H9 (cell line): ENCODE measurements around the gene LRCH1. TPM values are rescaled to one million over a fixed set of nuclear protein-coding genes. Genes with fewer than 3 reads are reported as not detected.

ENCODE experiments used
- DNase-seq: peaks from one replicate; pipeline ENCODE4 v3.0.0-alpha.2; 2017
- H2AFZ ChIP-seq: one replicate; pipeline ENCODE4 v1.6.1; 2013; ENCODE audit warnings: mild to moderate bottlenecking, low read length, control low read depth, moderate library complexity
- H2AK5ac ChIP-seq: 2 replicates; pipeline ENCODE4 v1.6.1; 2013; ENCODE audit warnings: low read length, control low read depth, mixed read lengths; ENCODE audit not compliant: insufficient read length
- H2BK120ac ChIP-seq: one replicate; pipeline ENCODE4 v1.6.1; 2013; ENCODE audit warnings: low read depth, mild to moderate bottlenecking, low read length, control low read depth, inconsistent platforms; ENCODE audit not compliant: poor library complexity, severe bottlenecking
- H2BK12ac ChIP-seq: 2 replicates; pipeline ENCODE4 v1.6.1; 2013; ENCODE audit warnings: low read length, control low read depth, mixed read lengths, low read depth; ENCODE audit not compliant: insufficient read length
- H2BK15ac ChIP-seq: 2 replicates; pipeline ENCODE4 v1.6.1; 2013; ENCODE audit warnings: low read depth, low read length, control low read depth
- H2BK20ac ChIP-seq: one replicate; pipeline ENCODE4 v1.6.1; 2013; ENCODE audit warnings: low read depth, mild to moderate bottlenecking, low read length, control low read depth, inconsistent platforms; ENCODE audit not compliant: poor library complexity, severe bottlenecking
- H2BK5ac ChIP-seq: 2 replicates; pipeline ENCODE4 v1.6.1; 2013; ENCODE audit warnings: low read length, control low read depth, mixed read lengths; ENCODE audit not compliant: insufficient read length
- H3K14ac ChIP-seq: 2 replicates; pipeline ENCODE4 v1.6.1; 2013; ENCODE audit warnings: low read length, control low read depth; ENCODE audit not compliant: insufficient read depth
- H3K18ac ChIP-seq: 2 replicates; pipeline ENCODE4 v1.6.1; 2013; ENCODE audit warnings: low read depth, mild to moderate bottlenecking, mixed read lengths, low read length, control low read depth; ENCODE audit not compliant: insufficient read length
- H3K23ac ChIP-seq: 2 replicates; pipeline ENCODE4 v1.6.1; 2013; ENCODE audit warnings: low read length, control low read depth, mixed read lengths, low read depth; ENCODE audit not compliant: insufficient read length
- H3K23me2 ChIP-seq: 2 replicates; pipeline ENCODE4 v1.6.1; 2013; ENCODE audit warnings: low read depth, mild to moderate bottlenecking, mixed read lengths, low read length, control low read depth; ENCODE audit not compliant: insufficient read length, poor library complexity, severe bottlenecking
- H3K27ac ChIP-seq: 2 replicates; pipeline ENCODE4 v1.5.1; 2013; ENCODE audit warnings: low read length, control low read depth, mixed read lengths, low read depth; ENCODE audit not compliant: insufficient read length
- H3K27me3 ChIP-seq: 2 replicates; pipeline ENCODE4 v1.6.1; 2013; ENCODE audit warnings: low read length, control low read depth, inconsistent platforms; ENCODE audit not compliant: insufficient read depth
- H3K4ac ChIP-seq: 2 replicates; pipeline ENCODE4 v1.6.1; 2013; ENCODE audit warnings: low read depth, mild to moderate bottlenecking, control low read depth, inconsistent platforms, low read length, moderate library complexity
- H3K4me1 ChIP-seq: 2 replicates; pipeline ENCODE4 v1.6.1; 2013; ENCODE audit warnings: low read length, control low read depth, inconsistent platforms; ENCODE audit not compliant: insufficient read depth
- H3K4me2 ChIP-seq: 2 replicates; pipeline ENCODE4 v1.6.1; 2013; ENCODE audit warnings: low read length, control low read depth, mixed read lengths; ENCODE audit not compliant: insufficient read length, insufficient read depth
- H3K56ac ChIP-seq: 2 replicates; pipeline ENCODE4 v1.6.1; 2013; ENCODE audit warnings: low read depth, mild to moderate bottlenecking, mixed read lengths, low read length, control low read depth; ENCODE audit not compliant: insufficient read length
- H3K79me1 ChIP-seq: 2 replicates; pipeline ENCODE4 v1.6.1; 2013; ENCODE audit warnings: low read depth, mild to moderate bottlenecking, moderate library complexity, low read length, control low read depth, inconsistent platforms; ENCODE audit not compliant: insufficient read depth, poor library complexity, severe bottlenecking
- H3K79me2 ChIP-seq: 2 replicates; pipeline ENCODE4 v1.6.1; 2013; ENCODE audit warnings: low read length, control low read depth, inconsistent platforms; ENCODE audit not compliant: insufficient read depth
- H3K9ac ChIP-seq: 2 replicates; pipeline ENCODE4 v1.6.1; 2013; ENCODE audit warnings: low read length, control low read depth, mixed read lengths; ENCODE audit not compliant: insufficient read length; ENCODE audit errors: extremely low read depth
- H3K9me3 ChIP-seq: one replicate; pipeline ENCODE4 v1.6.1; 2013; ENCODE audit warnings: low read depth, low read length, inconsistent platforms; ENCODE audit not compliant: control insufficient read depth
- H3T11ph ChIP-seq: one replicate; pipeline ENCODE4 v1.6.1; 2013; ENCODE audit warnings: mild to moderate bottlenecking, low read length, control low read depth, inconsistent platforms
- H4K20me1 ChIP-seq: one replicate; pipeline ENCODE4 v1.6.1; 2013; ENCODE audit not compliant: control insufficient read depth, insufficient read length, insufficient read depth
- H4K5ac ChIP-seq: 2 replicates; pipeline ENCODE4 v1.6.1; 2013; ENCODE audit warnings: low read depth, mild to moderate bottlenecking, mixed read lengths, low read length, control low read depth; ENCODE audit not compliant: insufficient read length
- H4K8ac ChIP-seq: replicated peaks from 2 replicates; pipeline ENCODE4 v1.6.1; 2013; ENCODE audit warnings: low read length, control low read depth, mixed read lengths, low read depth; ENCODE audit not compliant: insufficient read length
- H4K91ac ChIP-seq: 2 replicates; pipeline ENCODE4 v1.6.1; 2013; ENCODE audit warnings: low read depth, mild to moderate bottlenecking, moderate library complexity, mixed read lengths, low read length, control low read depth; ENCODE audit not compliant: insufficient read length
- H3K27ac Mint-ChIP-seq, 3 experiments: 2 replicates in 2 of 3; 3 replicates in 1 of 3; pipeline ENCODE4 v1.8.0; 2020 to 2021; ENCODE audit warnings: mixed read lengths in 3 of 3, mild to moderate bottlenecking in 1 of 3, moderate library complexity in 1 of 3
- H3K27me3 Mint-ChIP-seq: 2 replicates; pipeline ENCODE4 v1.8.0; 2021; ENCODE audit warnings: low read depth, mild to moderate bottlenecking, moderate library complexity, mixed read lengths
- H3K36me3 Mint-ChIP-seq, 3 experiments: 2 replicates in 2 of 3; 3 replicates in 1 of 3; pipeline ENCODE4 v1.8.0; 2020 to 2021; ENCODE audit warnings: low read depth in 3 of 3, mixed read lengths in 3 of 3; ENCODE audit not compliant: insufficient read depth in 1 of 3
- H3K4me1 Mint-ChIP-seq, 2 experiments: 2 replicates each; pipeline ENCODE4 v1.8.0; 2020; ENCODE audit warnings: mixed read lengths in 2 of 2
- H3K4me3 Mint-ChIP-seq, 2 experiments: 2 replicates in 1 of 2; 3 replicates in 1 of 2; pipeline ENCODE4 v1.8.0; 2020 to 2021; ENCODE audit warnings: mild to moderate bottlenecking in 2 of 2, mixed read lengths in 2 of 2, moderate library complexity in 1 of 2
- H3K9me3 Mint-ChIP-seq, 2 experiments: 2 replicates in 1 of 2; 3 replicates in 1 of 2; pipeline ENCODE4 v1.8.0; 2020; ENCODE audit warnings: mild to moderate bottlenecking in 2 of 2, mixed read lengths in 2 of 2, moderate library complexity in 1 of 2
- WGBS: extraction: QIAGEN DNeasy Blood & Tissue Kit; methylation state at CpG from one replicate; pipeline ENCODE4 v1.1.7; 2013; ENCODE audit warnings: missing lambda C conversion rate, low lambda C conversion rate, mixed read lengths; ENCODE audit not compliant: insufficient read length; ENCODE audit errors: extremely low coverage; 5-methylcytosine and 5-hydroxymethylcytosine counted together
- total RNA-seq: library from RNA; stranded (reverse); gene quantifications from 2 replicates; pipeline ENCODE4 v1.2.1, GENCODE V29; 2021
- TF ChIP-seq, protein P1 (sequence below): fragments of 200-600 bp; sonication (generic); conservative IDR thresholded peaks from 3 replicates; pipeline ENCODE4 v1.8.0; 2021; ENCODE audit warnings: antibody characterized with exemption, mild to moderate bottlenecking

Gene LRCH1
- total RNA-seq, 1 experiment from 2014 or later, result 8.0 TPM

DNA sequence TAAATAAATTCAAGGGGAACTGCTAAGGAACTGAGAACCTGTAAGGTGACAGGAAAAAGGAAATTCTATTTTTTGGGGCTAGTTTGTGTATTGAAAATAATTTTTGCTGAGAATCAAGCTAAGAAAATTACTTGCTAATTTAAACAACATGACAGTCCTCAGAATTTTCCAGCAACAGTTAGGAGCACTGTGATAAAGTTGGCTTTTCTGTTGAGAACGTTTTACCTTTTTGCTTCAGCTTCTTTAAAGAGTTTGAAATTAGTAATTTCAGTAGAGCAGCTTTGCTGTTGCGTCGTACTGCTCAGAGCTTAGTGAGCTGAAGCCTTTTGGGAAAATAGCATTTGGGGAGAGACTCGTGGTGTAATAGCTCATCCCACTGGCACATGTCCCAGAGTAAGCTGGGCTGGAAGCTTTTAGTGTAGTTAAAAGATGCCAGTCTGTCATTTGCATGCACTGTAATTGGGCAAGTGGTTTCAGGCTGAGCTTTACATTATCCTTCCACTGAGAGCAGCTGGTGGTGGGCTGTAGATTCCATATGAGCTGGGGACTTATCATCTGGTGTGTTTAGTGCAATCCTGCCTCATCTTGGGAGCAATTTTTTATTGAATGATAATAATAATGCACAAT is 69.8 kb downstream of the LRCH1 start:
- Histone ChIP-seq H4K8ac (no peak overlapping the region), H3K27me3 (no peaks in the 10 kb centered on the region), H3K79me2 (peaks cover 8% of the 10 kb centered on the region; the same call in 1 of the 2 replicates), H3K18ac (no peak overlapping the region), H2BK20ac (no peak overlapping the region), H3K4ac (no peak overlapping the region), H3T11ph (no peak overlapping the region), H3K14ac (no peak overlapping the region), H3K4me1 (peaks cover 21% of the 10 kb centered on the region), H3K56ac (no peak overlapping the region), H4K5ac (no peak overlapping the region), H3K9ac (no peak overlapping the region), H2AK5ac (no peak overlapping the region), H4K20me1 (no peaks in the 10 kb centered on the region), H4K91ac (no peak overlapping the region), H2BK5ac (no peak overlapping the region), H2BK15ac (no peak overlapping the region), H2BK120ac (no peak overlapping the region), H2BK12ac (no peak overlapping the region), H3K9me3 (no peaks in the 10 kb centered on the region), H3K4me2 (no peak overlapping the region), H3K79me1 (peaks cover 10% of the 10 kb centered on the region), H3K23ac (no peak overlapping the region), H3K23me2 (no peaks in the 10 kb centered on the region), H3K27ac (no peak overlapping the region), H2AFZ (no peak overlapping the region)
- Mint-ChIP-seq H3K27me3 (no peaks in the 10 kb centered on the region), H3K9me3 (no peaks in the 10 kb centered on the region), H3K4me3 (no peak overlapping the region), H3K27ac (no peak overlapping the region; a peak in 1 of 7 replicates), H3K36me3 (no peaks in the 10 kb centered on the region), H3K4me1 (peaks cover 49 to 55% of the 10 kb centered on the region in 2 experiments)
- WGBS, result no CpG with 5 or more reads among the region's 4 CpGs
- no peak for DNase-seq
- TF ChIP-seq, protein P1, sequence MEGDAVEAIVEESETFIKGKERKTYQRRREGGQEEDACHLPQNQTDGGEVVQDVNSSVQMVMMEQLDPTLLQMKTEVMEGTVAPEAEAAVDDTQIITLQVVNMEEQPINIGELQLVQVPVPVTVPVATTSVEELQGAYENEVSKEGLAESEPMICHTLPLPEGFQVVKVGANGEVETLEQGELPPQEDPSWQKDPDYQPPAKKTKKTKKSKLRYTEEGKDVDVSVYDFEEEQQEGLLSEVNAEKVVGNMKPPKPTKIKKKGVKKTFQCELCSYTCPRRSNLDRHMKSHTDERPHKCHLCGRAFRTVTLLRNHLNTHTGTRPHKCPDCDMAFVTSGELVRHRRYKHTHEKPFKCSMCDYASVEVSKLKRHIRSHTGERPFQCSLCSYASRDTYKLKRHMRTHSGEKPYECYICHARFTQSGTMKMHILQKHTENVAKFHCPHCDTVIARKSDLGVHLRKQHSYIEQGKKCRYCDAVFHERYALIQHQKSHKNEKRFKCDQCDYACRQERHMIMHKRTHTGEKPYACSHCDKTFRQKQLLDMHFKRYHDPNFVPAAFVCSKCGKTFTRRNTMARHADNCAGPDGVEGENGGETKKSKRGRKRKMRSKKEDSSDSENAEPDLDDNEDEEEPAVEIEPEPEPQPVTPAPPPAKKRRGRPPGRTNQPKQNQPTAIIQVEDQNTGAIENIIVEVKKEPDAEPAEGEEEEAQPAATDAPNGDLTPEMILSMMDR, result no peak
